Adipocyte (in vitro differentiated cells): ENCODE results near the gene GIT2.
"Not testable (repeated sequence)": the region's sequence is repeated elsewhere in the genome, so short reads cannot be mapped to it uniquely, and the experiment has no call there.

ENCODE experiments used
- DNase-seq: peaks from one replicate; pipeline ENCODE4 v3.0.0-alpha.2; 2015; ENCODE audit warnings: low read depth
- H3K27me3 ChIP-seq: replicated peaks from 2 replicates; pipeline ENCODE4 v1.7.0; 2013; ENCODE audit warnings: mild to moderate bottlenecking, low read length, moderate library complexity; ENCODE audit not compliant: control insufficient read depth, insufficient read depth
- H3K36me3 ChIP-seq: 2 replicates; pipeline ENCODE4 v1.7.0; 2013; ENCODE audit warnings: low read length, mild to moderate bottlenecking, moderate library complexity; ENCODE audit not compliant: control insufficient read depth, insufficient read depth, severe bottlenecking
- H3K4me1 ChIP-seq: 2 replicates; pipeline ENCODE4 v1.7.0; 2013; ENCODE audit warnings: mild to moderate bottlenecking, low read length, moderate library complexity; ENCODE audit not compliant: control insufficient read depth, insufficient read depth
- H3K4me3 ChIP-seq: 2 replicates; pipeline ENCODE4 v1.7.0; 2013; ENCODE audit warnings: mild to moderate bottlenecking, low read length, moderate library complexity
- H3K9ac ChIP-seq: 2 replicates; pipeline ENCODE4 v1.7.0; 2013; ENCODE audit warnings: mild to moderate bottlenecking, low read length, moderate library complexity
- H3K9me3 ChIP-seq: 2 replicates; pipeline ENCODE4 v1.7.0; 2013; ENCODE audit warnings: mild to moderate bottlenecking, low read length, moderate library complexity; ENCODE audit not compliant: control insufficient read depth

The GIT2 gene

DNA sequence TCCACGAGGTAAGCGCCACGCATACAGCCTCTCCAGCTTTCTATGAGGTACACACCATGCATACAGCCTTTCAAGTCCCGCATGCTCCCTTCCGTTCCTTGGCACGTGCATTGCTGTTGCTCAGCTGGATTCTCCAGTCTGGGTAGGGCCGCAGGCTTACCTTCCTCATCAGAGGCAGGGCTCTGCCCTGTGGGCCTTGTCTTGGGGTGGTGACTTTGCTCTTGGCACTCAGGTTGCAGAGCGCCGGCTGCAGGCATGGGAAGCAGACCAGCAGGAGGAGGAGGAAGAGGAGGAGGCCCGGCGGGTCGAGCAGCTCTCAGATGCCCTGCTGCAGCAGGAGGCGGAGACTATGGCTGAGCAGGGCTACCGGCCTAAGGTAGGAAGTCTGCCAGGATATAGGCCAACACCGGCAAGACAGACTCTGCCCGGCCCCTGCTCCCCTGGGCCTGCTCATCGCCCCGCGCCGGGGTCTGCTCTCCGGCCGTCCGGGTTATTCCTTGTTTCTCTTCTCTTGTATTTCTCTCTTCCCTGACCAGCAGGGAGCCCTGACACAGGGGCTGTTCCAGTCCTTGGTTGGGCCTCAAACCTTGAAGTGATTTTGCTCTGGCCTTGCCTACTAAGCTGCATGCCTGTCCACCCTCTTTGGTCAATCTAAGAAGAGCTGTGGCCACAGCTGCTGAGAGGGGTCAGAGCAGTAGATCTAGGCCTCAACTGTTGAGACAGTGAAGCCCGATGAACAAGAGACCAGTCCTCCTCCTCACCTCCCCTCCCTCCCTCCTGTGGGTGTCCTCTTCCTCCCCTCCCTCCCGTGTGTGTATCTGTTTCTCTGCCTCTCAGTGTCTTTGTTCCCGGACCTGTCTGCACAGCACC, 80.8 kb downstream of the GIT2 start:
- Histone ChIP-seq H3K9me3 (no peaks in the 10 kb centered on the region), H3K9ac (no peak overlapping the region), H3K4me3 (no peak overlapping the region), H3K4me1 (no peaks in the 10 kb centered on the region), H3K27me3 (no peaks in the 10 kb centered on the region), H3K36me3 (peaks cover 64% of the 10 kb centered on the region)
- DNase-seq: no peak

DNA sequence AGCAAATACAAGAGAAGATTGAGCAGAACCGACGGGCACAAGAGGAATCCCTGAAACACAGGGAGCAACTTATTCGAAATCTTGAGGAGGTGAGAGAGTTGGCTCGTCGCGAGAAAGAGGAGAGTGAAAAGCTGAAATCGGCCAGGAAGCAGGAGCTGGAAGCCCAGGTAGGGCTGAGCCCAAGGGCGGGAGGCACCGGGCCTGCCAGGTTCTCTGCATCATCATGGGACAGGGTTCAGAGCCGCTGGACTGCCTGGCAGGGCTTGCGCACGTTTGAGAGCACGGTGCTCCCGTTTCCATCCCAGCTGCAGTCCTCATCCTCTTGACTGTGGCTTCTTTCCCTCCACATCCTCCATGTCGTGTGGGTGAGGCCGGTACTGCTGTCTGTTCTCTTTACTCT, 81.7 kb downstream of the GIT2 start:
- no peak for DNase-seq
- Histone ChIP-seq H3K9me3 (no peaks in the 10 kb centered on the region), H3K36me3 (peaks cover 68% of the 10 kb centered on the region), H3K27me3 (no peaks in the 10 kb centered on the region), H3K4me3 (no peak overlapping the region), H3K9ac (no peak overlapping the region), H3K4me1 (no peaks in the 10 kb centered on the region)

DNA sequence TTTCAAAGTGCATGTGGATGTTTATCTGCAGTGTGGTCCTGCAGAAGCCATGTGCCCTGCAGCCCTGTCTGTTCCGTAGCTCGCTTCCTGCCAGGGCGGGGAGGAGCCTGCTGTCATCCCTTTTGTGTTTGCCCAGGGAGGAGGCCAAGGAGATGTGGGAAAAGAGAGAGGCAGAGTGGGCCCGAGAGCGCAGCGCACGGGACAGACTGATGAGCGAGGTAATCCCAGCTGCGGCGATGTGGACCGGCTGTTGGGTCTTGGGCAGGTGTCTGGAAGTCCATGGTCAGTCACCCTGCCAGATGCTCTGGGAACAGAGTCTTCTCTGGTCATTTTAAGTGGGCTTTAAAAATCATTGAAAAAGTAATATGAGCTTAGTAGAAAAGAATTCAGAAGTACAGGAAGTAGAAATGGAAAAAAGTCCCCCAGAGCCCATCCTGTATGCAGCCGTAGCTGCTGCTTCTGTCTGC, 83.3 kb downstream of the GIT2 start:
- Histone ChIP-seq H3K9me3 (no peaks in the 10 kb centered on the region), H3K4me1 (no peaks in the 10 kb centered on the region), H3K36me3 (peaks cover 81% of the 10 kb centered on the region), H3K9ac (no peak overlapping the region), H3K27me3 (no peaks in the 10 kb centered on the region), H3K4me3 (no peak overlapping the region)
- no peak for DNase-seq

- Histone ChIP-seq H3K4me1 (no peaks in the 10 kb centered on the region), H3K36me3 (peaks cover 81% of the 10 kb centered on the region), H3K9ac (no peak overlapping the region), H3K9me3 (no peaks in the 10 kb centered on the region), H3K4me3 (no peak overlapping the region), H3K27me3 (no peaks in the 10 kb centered on the region)
- no peak for DNase-seq
Observed at GRCh38 chr12:109910969-109911348, 85.2 kb downstream of the GIT2 start.

DNA sequence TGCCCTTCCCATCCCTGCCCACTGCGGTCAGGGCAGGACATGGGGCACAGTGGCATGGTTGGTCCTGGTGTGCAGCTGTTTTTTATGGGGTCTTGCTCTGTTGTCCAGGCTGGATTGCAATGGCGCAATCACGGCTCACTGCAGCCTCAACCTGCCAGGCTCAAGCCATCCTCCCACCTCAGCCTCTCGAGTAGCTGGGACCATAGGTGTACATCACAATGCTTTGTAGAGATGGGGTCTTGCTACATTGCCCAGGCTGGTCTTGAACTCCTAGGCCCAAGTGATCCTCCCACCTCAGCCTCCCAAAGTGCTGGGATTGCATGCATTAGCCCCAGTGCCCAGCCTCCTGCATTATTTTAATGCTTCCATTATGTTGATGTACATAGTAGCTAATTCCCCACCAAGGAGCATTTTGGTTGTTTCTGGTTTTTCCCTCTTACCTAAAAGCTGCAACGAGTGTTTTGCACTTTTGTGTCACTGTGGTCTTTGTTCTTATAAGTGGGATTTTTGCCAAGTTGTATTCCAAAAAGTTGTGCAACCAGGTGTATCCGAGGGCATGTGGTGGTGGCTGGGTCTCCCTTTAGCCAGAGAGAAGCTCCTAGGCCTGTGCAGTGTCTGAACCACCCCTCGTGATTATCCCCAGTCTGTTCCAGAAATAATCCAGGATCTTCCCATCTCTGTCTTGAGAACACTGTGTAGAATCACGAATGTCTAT, 85.8 kb downstream of the GIT2 start:
- DNase-seq: no peak
- Histone ChIP-seq H3K9me3 (no peaks in the 10 kb centered on the region), H3K36me3 (peaks cover 81% of the 10 kb centered on the region), H3K9ac (no peak overlapping the region), H3K4me1 (no peaks in the 10 kb centered on the region), H3K27me3 (no peaks in the 10 kb centered on the region), H3K4me3 (no peak overlapping the region)

GRCh38 chr12:109905301-109905700, 90.9 kb downstream of the GIT2 start:
- Histone ChIP-seq H3K9me3 (no peaks in the 10 kb centered on the region), H3K36me3 (peaks cover 71% of the 10 kb centered on the region), H3K27me3 (no peaks in the 10 kb centered on the region), H3K9ac (no peak overlapping the region), H3K4me3 (no peak overlapping the region), H3K4me1 (peaks cover 13% of the 10 kb centered on the region)
- DNase-seq: no peak

DNA sequence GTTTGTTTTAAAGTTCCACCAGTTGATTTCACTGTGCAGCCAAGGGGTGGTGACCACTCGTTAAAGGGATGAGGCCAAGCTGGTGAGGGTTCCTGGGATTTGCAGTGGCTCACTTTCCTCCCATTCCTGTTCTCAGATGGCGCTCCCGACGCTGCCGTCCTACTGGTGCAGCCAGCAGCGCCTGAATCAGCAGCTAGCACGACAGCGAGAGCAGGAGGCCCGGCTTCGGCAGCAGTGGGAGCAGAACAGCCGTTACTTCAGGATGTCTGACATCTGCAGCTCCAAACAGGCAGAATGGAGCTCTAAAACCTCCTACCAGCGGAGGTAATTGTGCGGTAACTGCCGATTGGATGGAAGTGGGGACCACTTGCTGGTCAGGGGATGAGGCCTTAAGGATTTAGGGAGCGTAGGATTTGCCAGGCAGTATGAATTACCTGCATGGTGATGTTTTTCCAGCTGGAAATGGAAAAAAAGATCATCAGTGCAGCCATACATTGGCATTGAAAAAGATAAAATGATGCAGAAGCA, 93.2 kb downstream of the GIT2 start:
- Histone ChIP-seq H3K36me3 (peaks cover 50% of the 10 kb centered on the region), H3K9ac (no peak overlapping the region), H3K4me3 (no peak overlapping the region), H3K27me3 (no peaks in the 10 kb centered on the region), H3K9me3 (no peaks in the 10 kb centered on the region), H3K4me1 (peaks cover 17% of the 10 kb centered on the region)
- no peak for DNase-seq

GRCh38 chr12:109900752-109901580, 95.2 kb downstream of the GIT2 start:
- peaks cover 17% of the 10 kb centered on the region for H3K4me1 ChIP-seq
- no peak for DNase-seq

DNA sequence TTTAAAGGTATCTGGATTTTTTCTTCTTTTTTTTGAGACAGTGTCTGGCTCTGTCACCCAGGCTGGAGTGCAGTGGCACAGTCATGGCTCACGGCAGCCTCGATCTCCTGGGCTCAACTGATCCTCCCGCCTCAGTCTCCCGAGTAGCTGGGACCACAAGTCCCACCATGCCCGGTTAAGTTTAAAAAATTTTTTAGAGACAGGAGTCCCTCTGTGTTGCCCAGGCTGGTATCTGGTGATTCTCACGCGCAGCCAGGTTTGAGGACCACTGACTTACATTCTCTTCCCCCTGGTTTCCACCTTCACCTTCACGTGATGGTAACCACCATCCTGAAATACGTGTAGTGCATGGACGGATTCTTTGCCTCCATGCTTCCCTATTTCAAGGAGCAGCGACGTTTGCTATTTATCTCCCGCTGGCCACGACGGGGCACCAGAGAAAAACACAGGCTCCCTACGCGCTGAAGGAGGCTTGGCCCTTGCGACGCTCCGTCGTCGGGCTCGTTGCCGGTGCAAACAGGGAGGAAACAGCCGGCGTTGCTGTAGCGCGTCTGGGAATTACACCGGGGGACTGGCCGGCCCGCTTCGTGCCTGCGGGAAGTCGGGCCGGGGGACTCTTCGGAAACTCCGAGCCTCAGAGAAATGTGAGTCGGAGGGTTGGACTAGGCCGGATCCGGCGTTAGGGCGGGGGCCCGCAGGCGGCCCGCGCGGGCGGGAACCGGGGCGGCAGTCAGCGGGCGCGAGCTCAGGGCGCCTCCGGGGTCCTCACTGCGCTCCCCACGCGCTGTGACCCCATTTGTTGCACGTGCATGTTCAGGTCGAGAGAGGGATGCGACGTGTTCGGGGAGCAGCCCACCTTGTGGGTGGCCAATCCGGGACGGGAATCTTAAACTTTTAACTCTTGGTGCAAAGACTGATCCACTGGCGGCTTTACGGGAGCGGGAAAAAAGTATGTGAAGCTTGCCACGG, 96.1 kb downstream of the GIT2 start, which contains the start of gene TCHP:
Gene TCHP, plus strand, starts transcription at position 492 of the 969 bp plus-strand sequence. CDS start 2,753 bp downstream, outside the sequence.
- DNase-seq: peak; percentile 94
- peaks cover 17% of the 10 kb centered on the region for H3K4me1 ChIP-seq
- peak within 1 kb of the TSS; percentile 99 for H3K4me3 ChIP-seq
- H3K36me3 ChIP-seq: peaks cover 21% of the 10 kb centered on the region
- no peaks in the 10 kb centered on the region for H3K9me3 ChIP-seq
- peak within 1 kb of the TSS; percentile 94 for H3K9ac ChIP-seq
- no peaks in the 10 kb centered on the region for H3K27me3 ChIP-seq

More at GRCh38 chr12:109900752-109901580, 95.2 kb downstream of the GIT2 start:
- Histone ChIP-seq H3K27me3 (no peaks in the 10 kb centered on the region), H3K9me3 (no peaks in the 10 kb centered on the region), H3K4me3 (peak overlapping the region; percentile 99), H3K36me3 (peaks cover 30% of the 10 kb centered on the region), H3K9ac (peak overlapping the region; percentile 94)

DNA sequence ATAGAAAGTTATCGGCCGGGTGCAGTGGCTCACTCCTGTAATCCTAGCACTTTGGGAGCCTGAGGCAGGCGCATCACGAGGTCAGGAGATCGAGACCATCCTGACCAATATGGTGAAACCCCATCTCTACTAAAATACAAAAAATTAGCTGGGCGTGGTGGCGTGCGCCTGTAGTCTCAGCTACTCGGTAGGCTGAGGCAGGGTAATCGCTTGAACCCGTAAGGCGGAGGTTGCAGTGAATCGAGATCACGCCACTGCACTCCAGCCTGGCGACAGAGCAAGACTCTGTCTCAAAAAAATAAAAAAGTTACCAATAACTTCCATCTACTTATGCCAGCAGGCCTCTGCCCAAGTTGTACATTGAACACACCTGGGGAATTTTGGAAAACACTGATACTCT, 96.8 kb downstream of the GIT2 start:
- H3K36me3 ChIP-seq: peaks cover 14% of the 10 kb centered on the region

More for the DNA sequence above, 96.8 kb downstream of the GIT2 start:
- not testable (repeated sequence) for H3K27me3 ChIP-seq, H3K9me3 ChIP-seq, DNase-seq
- Histone ChIP-seq H3K4me1 (peaks cover 17% of the 10 kb centered on the region), H3K4me3 (peak overlapping the region; percentile 99), H3K9ac (peak overlapping the region; percentile 94)
